Measurements from ENCODE around the gene VWC2L.

GRCh38 chr2:214533541-214533940, 122.7 kb downstream of the VWC2L start:
- no peak for TF ChIP-seq POLR2A (IDR thresholded peaks at IDR 0.05; ENCODE audit: low read depth, low read length)
- no peak for TF ChIP-seq TAF1 (IDR thresholded peaks at IDR 0.05; ENCODE audit: borderline replicate concordance, low read depth, low read length)
- TF ChIP-seq POLR2AphosphoS5 (IDR thresholded peaks at IDR 0.05; ENCODE audit: low read depth, low read length): no peak

Measured in GM12892 (cell line).